ENCODE data around the gene ADARB2. TPM values are rescaled to one million over a fixed set of nuclear protein-coding genes. Genes with fewer than 3 reads are reported as not detected.
"Not testable (repeated sequence)": the region's sequence is repeated elsewhere in the genome, so short reads cannot be mapped to it uniquely, and the experiment has no call there.

The ADARB2 gene
- total and polyA plus RNA-seq, 5 donors: 0.53 to 1.6 (median 0.59) TPM

DNA sequence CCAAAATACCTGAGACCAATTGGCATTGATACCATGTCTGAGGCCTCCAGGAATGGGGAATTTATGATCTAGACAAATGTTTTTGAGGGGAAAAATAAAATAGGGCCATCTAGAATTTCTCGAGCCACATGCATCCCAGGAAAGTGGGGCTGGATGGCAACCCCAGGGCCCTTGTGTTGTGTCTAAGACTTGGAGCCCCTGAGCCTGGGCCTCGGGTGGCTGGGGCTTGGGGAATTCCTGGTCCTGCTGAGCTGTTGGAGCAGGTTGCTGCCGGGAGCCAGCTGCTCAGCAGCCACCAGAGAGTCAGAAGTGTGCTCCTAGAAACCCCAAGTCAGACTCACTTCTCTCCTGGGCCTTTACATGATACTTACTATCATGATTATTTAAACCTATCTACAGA is 508.2 kb downstream of the ADARB2 start:
- Histone ChIP-seq H3K9me3 (ENCODE audit: control insufficient read depth, low read length) (no peaks in the 10 kb centered on the region), H3K27ac (ENCODE audit: low read length) (no peak overlapping the region), H3K4me3 (ENCODE audit: low read length) (no peak overlapping the region), H3K4me1 (ENCODE audit: control insufficient read depth, insufficient read depth, low read length) (no peaks in the 10 kb centered on the region), H3K27me3 (ENCODE audit: control insufficient read depth, insufficient read depth) (no peaks in the 10 kb centered on the region)
- intact Hi-C loops (cut with DNase I): no loop called here
- WGBS: 61% methylated on average over 3 of the region's 3 CpGs
- no peak for DNase-seq
- ATAC-seq: no peak

DNA sequence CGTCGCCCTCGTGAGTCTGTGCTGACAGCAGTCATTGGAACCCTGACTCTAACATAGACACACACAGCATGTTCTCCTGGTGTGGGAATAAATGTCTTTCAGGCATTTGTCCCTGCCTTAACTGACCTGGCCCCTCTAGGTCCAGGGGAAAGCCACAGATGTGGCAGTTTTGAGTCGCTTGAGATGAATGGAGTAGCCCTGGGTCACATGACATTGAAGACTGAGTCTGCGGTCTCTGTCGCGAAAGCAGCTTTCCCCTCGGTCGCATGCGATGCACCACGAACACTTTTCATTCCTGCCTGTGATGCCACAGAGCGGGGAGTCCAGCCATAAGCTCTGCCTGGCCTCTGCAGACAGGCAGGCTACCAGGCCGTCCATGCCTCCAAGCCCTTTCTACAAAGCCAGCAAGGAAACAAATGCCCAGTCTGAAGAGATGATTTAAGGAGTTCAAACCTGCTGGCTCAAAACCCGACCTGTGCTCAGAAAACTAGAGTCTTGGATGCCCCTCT is 508.8 kb downstream of the ADARB2 start:
- ATAC-seq (no peak), DNase-seq (no peak)
- Histone ChIP-seq H3K27me3 (ENCODE audit: control insufficient read depth, insufficient read depth) (no peaks in the 10 kb centered on the region), H3K27ac (ENCODE audit: low read length) (no peak overlapping the region), H3K4me1 (ENCODE audit: control insufficient read depth, insufficient read depth, low read length) (no peaks in the 10 kb centered on the region), H3K9me3 (ENCODE audit: control insufficient read depth, low read length) (no peaks in the 10 kb centered on the region), H3K4me3 (ENCODE audit: low read length) (no peak overlapping the region)
- intact Hi-C loops (cut with DNase I): no loop called here
- WGBS: 83% methylated on average over 14 of the region's 14 CpGs

DNA sequence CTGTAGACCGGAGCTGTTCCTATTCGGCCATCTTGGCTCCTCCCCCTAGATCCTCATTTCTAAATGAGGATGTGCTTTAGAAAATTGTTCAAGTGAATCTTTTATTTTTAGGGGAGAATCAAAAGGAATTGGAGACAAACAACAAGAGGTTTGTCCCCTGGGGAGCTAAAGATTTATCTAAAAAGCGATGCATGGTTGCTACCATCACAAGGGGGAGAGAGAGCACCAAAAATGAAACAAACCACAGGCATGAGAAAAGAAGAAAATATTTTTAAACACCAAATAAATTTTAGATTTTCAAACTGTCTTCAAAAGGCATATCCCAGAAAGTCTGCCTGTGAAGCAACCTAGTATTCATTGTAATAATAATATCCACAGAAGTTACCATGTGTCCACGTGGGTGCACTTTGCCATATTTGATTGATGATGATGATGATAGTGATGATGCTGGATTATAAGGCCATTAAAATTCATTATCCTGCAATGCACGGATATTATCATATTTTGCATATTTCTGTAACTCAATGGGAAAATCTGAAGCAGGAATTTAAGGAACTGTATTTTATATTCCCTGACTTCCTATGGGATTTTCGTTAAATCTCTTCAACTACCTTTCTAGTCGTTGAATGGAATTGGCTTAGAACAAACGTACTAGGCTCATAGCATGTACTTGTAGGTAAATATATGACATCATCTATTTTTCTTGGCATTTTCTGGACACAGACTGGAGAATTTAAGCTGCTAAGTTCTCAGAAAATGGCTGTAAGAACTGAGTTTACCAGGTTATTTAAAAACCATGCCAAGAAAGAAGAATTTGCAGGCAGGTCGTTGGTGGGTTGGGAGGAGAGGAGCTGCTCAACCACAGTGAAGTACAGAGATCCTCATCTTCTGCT is 509.6 kb downstream of the ADARB2 start:
- Histone ChIP-seq H3K9me3 (ENCODE audit: control insufficient read depth, low read length) (no peaks in the 10 kb centered on the region), H3K4me3 (ENCODE audit: low read length) (no peak overlapping the region), H3K27me3 (ENCODE audit: control insufficient read depth, insufficient read depth) (no peaks in the 10 kb centered on the region), H3K4me1 (ENCODE audit: control insufficient read depth, insufficient read depth, low read length) (no peaks in the 10 kb centered on the region), H3K27ac (ENCODE audit: low read length) (no peak overlapping the region)
- 51% methylated on average over 9 of the region's 9 CpGs for WGBS
- no peak for DNase-seq
- ATAC-seq: no peak
- intact Hi-C loops (cut with DNase I): no loop called here

DNA sequence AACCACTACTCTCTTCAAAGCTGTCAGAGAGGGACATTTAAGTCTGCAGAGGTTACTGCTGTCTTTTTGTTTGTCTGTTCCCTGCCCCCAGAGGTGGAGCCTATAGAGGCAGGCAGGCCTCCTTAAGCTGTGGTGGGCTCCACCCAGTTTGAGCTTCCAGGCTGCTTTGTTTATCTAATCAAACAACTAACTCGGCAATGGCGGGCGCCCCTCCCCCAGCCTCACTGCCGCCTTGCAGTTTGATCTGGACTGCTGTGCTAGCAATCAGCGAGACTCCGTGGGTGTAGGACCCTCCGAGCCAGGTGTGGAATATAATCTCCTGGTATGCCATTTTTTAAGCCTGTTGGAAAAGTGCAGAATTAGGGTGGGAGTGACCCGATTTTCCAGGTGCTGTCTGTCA is 510.4 kb downstream of the ADARB2 start:
- H3K27me3 ChIP-seq (ENCODE audit: control insufficient read depth, insufficient read depth); H3K4me3 ChIP-seq (ENCODE audit: low read length); DNase-seq; ATAC-seq; intact Hi-C loops (cut with DNase I); H3K4me1 ChIP-seq (ENCODE audit: control insufficient read depth, insufficient read depth, low read length); H3K27ac ChIP-seq (ENCODE audit: low read length); H3K9me3 ChIP-seq (ENCODE audit: control insufficient read depth, low read length): not testable (repeated sequence)
- WGBS: 59% methylated on average over 8 of the region's 8 CpGs

DNA sequence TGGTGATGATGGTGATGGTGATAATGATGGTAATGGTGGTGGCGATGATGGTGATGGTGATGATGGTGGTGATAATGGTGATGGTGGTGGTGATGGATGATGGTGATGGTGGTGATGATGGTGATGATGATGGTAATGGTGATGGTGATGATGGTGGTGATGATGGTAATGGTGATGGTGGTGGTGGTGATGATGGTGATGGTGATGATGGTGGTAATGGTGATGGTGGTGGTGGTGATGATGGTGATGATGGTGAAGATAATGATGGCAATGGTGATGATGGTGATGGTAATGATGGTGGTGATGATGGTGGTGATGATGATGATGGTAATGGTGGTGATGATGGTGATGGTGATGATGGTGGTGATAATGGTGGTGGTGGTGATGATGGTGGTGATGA is 517.5 kb downstream of the ADARB2 start:
- H3K4me3 ChIP-seq (ENCODE audit: low read length); H3K27me3 ChIP-seq (ENCODE audit: control insufficient read depth, insufficient read depth); intact Hi-C loops (cut with DNase I); DNase-seq; H3K9me3 ChIP-seq (ENCODE audit: control insufficient read depth, low read length); H3K4me1 ChIP-seq (ENCODE audit: control insufficient read depth, insufficient read depth, low read length); H3K27ac ChIP-seq (ENCODE audit: low read length); ATAC-seq: not testable (repeated sequence)
- 0% methylated on average over 1 of the region's 1 CpG for WGBS

DNA sequence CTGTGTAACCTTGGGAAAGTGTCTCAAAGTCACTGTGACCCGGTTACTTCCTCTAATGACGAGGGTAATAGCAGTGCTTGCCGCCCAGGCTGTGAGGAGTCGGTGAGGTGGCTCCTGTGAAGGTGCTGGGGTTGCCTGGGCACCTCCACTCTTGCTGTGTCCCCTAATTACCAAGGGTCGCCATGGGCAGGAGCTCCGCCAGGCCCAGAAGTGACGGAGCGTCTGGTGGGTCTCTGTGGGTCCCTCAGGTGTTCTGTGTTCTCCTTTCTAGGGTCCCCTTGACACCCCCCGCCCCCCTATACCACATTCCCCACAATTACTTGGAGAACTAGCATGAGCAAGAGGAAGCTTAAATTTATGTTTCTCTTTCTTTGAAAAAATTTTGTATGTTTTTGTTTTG is 519.7 kb downstream of the ADARB2 start:
- Histone ChIP-seq H3K4me3 (ENCODE audit: low read length) (no peak overlapping the region), H3K27ac (ENCODE audit: low read length) (no peak overlapping the region), H3K27me3 (ENCODE audit: control insufficient read depth, insufficient read depth) (no peaks in the 10 kb centered on the region), H3K4me1 (ENCODE audit: control insufficient read depth, insufficient read depth, low read length) (no peaks in the 10 kb centered on the region), H3K9me3 (ENCODE audit: control insufficient read depth, low read length) (no peaks in the 10 kb centered on the region)
- DNase-seq (no peak), ATAC-seq (no peak)
- intact Hi-C loops (cut with DNase I): no loop called here
- 88% methylated on average over 9 of the region's 9 CpGs for WGBS

DNA sequence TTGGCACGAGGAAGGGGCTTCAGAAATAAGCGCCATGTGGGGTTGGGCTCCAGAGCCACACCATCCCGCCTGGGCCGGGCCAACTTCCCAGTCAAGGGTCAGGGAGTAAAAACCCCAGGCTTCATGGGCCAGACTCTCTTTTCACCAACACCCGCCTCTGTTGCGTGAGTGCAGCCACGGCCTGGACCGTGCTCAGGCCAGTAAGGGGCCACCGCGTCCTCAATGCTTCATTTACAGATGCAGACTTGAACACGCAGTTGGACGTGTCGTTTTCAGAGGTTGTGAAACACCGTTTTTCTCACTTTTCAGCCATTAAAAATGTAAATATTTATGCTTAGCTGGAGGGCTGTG is 520.1 kb downstream of the ADARB2 start:
- WGBS: 90% methylated on average over 14 of the region's 14 CpGs
- H3K27me3 ChIP-seq (ENCODE audit: control insufficient read depth, insufficient read depth): no peaks in the 10 kb centered on the region
- DNase-seq: no peak
- H3K4me1 ChIP-seq (ENCODE audit: control insufficient read depth, insufficient read depth, low read length): no peaks in the 10 kb centered on the region
- no peak overlapping the region for H3K4me3 ChIP-seq (ENCODE audit: low read length)
- H3K27ac ChIP-seq (ENCODE audit: low read length): no peak overlapping the region
- no peaks in the 10 kb centered on the region for H3K9me3 ChIP-seq (ENCODE audit: control insufficient read depth, low read length)
- intact Hi-C loops (cut with DNase I): no loop called here
- no peak for ATAC-seq

DNA sequence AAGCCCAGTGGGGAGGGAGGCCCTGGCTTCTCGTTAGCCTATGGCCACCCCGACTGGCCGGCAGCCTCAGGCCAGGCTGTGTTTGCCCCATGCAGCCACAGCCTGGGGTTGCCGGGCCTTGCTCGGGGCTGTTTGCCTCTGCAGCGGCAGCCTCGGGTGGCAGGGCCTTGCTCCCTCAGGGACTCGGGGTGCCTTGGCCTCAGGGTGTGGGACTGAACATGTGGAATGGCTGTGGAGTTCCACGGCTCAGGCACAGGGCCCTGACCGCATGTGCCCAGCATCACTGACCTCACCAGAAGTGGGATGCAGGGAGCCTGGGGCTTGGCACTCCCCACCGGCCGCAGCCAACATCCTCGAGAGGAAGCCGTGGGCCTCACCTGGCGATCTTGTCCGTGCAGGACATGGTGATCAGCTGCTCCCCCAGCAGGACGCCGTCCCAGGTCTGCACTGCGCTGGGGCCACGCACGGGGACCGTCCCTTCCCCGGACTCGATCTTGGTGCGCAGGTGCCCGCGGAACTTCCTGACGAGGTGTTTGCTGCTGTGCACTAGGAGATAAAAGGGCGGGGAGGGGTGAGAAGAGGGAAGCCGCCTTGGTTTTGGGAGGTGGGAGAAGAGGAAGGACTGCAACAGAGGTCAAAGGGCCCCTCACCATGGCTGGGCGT is 520.6 kb downstream of the ADARB2 start:
- WGBS: 90% methylated on average over 31 of the region's 31 CpGs

DNA sequence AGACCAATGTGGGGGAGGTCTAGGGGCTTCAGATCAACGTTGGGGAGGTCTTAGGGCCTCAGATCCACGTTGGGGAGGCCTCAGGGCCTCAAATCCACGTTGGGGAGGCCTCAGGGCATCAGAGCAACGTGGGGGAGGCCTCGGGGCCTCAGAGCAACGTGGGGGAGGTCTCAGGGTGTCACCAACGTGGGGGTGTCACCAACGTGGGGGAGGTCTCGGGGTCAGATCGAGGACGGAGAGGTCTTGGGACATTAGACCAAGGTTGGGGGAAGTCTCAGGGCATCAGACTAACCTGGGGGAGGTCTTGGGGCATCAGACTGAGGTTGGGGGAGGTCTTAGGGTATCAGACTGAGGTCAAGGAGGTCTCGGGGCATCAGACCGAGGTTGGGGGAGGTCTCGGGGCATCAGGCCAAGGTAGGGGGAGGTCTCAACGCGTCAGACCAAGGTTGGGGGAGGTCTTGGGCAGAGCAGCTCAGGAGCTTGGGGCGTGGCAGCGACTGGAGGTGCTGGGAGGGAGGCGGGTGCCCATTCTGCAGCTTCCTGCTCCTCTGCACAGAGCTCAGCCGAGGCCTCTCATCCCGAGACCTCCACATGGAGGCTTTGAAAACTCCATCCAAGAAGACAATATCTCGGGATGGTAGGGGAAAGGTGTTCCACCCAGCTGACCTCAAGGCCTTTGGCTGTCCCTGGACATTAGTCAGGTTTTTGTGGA is 521.3 kb downstream of the ADARB2 start:
- no peaks in the 10 kb centered on the region for H3K4me1 ChIP-seq (ENCODE audit: control insufficient read depth, insufficient read depth, low read length)
- WGBS: 82% methylated on average over 22 of the region's 22 CpGs
- H3K27me3 ChIP-seq (ENCODE audit: control insufficient read depth, insufficient read depth): no peaks in the 10 kb centered on the region
- no peak overlapping the region for H3K4me3 ChIP-seq (ENCODE audit: low read length)
- no peaks in the 10 kb centered on the region for H3K9me3 ChIP-seq (ENCODE audit: control insufficient read depth, low read length)
- no peak for ATAC-seq
- no peak overlapping the region for H3K27ac ChIP-seq (ENCODE audit: low read length)
- intact Hi-C loops (cut with DNase I): no loop called here
- DNase-seq: no peak

More for the DNA sequence above, 520.6 kb downstream of the ADARB2 start:
- Histone ChIP-seq H3K27ac (ENCODE audit: low read length) (no peak overlapping the region), H3K4me1 (ENCODE audit: control insufficient read depth, insufficient read depth, low read length) (no peaks in the 10 kb centered on the region), H3K27me3 (ENCODE audit: control insufficient read depth, insufficient read depth) (no peaks in the 10 kb centered on the region), H3K9me3 (ENCODE audit: control insufficient read depth, low read length) (no peaks in the 10 kb centered on the region), H3K4me3 (ENCODE audit: low read length) (no peak overlapping the region)
- DNase-seq (no peak), ATAC-seq (no peak)
- intact Hi-C loops (cut with DNase I): no loop called here

DNA sequence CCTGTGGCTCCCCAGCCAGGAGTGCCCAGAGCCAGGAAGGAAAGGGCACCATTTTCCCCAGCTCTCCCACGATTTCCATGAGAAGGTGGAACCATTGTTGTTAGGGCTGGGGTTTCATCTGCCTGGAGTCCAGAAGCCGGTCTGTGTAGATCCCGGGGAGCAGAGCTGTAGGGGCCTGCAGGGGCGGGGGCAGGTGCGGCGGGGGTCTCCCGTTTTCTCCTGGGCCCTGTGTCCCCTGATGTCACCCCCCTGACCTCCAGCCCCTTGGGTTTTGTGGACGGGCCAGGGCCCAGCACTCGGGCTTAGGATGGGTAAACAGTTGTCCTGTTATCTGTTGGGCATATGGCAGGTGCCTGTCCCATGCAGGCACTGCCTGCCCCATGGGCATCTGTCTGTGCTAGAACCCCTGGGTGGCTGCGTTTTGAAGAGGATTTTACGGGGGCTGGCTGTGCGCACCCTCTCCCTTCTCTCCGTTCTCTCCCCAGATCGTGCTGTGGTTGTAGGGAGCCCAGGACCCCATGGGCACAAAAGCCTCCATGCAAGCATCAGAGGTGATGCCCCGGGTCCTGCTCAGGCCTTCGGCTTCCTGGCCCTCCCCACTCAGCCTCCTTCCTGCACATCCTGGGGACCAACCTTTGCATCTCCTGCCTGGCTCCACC is 522.3 kb downstream of the ADARB2 start:
- no peaks in the 10 kb centered on the region for H3K9me3 ChIP-seq (ENCODE audit: control insufficient read depth, low read length)
- no peak overlapping the region for H3K27ac ChIP-seq (ENCODE audit: low read length)
- DNase-seq (no peak), ATAC-seq (no peak)
- WGBS: 84% methylated on average over 16 of the region's 16 CpGs
- intact Hi-C loops (cut with DNase I): no loop called here
- no peaks in the 10 kb centered on the region for H3K27me3 ChIP-seq (ENCODE audit: control insufficient read depth, insufficient read depth)
- no peaks in the 10 kb centered on the region for H3K4me1 ChIP-seq (ENCODE audit: control insufficient read depth, insufficient read depth, low read length)
- no peak overlapping the region for H3K4me3 ChIP-seq (ENCODE audit: low read length)
